SK-N-SH treated with all-trans-retinoic acid at 6 μM for 48 hours (cell line): ENCODE data around the gene PIGU.

ENCODE experiments used
- ATAC-seq: fragments of 200-7000 bp; cut with Tn5 transposase; 3 replicates; pipeline ENCODE4 v1.9.1; 2020; ENCODE audit warnings: mild to moderate bottlenecking, moderate library complexity
- ARNTL ChIP-seq: fragments of 450-650 bp; formaldehyde crosslinking; IDR thresholded peaks from 2 replicates; pipeline ENCODE4 v1.5.0; 2020; ENCODE audit warnings: low read depth, mild to moderate bottlenecking, moderate library complexity, borderline replicate concordance
- BACH2 ChIP-seq: fragments of 250-450 bp; sonication (Bioruptor Pico); IDR thresholded peaks from 2 replicates; pipeline ENCODE4 v1.9.0; 2021; ENCODE audit warnings: mild to moderate bottlenecking, borderline replicate concordance
- CSDC2 ChIP-seq: fragments of 250-450 bp; sonication (Bioruptor Pico); IDR thresholded peaks from 2 replicates; pipeline ENCODE4 v1.5.0; 2020; ENCODE audit warnings: mild to moderate bottlenecking, moderate library complexity
- ESRRG ChIP-seq: fragments of 250-450 bp; sonication (Bioruptor Pico); IDR thresholded peaks from 2 replicates; pipeline ENCODE4 v1.6.1; 2021; ENCODE audit warnings: mild to moderate bottlenecking
- GLIS3 ChIP-seq: fragments of 250-450 bp; sonication (Bioruptor Pico); IDR thresholded peaks from 2 replicates; pipeline ENCODE4 v1.5.0; 2020; ENCODE audit warnings: mild to moderate bottlenecking, moderate library complexity
- ISL1 ChIP-seq: fragments of 250-450 bp; sonication (Bioruptor Pico); IDR thresholded peaks from 2 replicates; pipeline ENCODE4 v2.1.2; 2022; ENCODE audit warnings: mild to moderate bottlenecking, moderate library complexity
- OSR1 ChIP-seq: fragments of 250-450 bp; sonication (Bioruptor Pico); IDR thresholded peaks from 2 replicates; pipeline ENCODE4 v1.8.0; 2022; ENCODE audit warnings: moderate library complexity, mild to moderate bottlenecking, inconsistent platforms
- PPARA ChIP-seq: fragments of 250-450 bp; sonication (Bioruptor Pico); IDR thresholded peaks from 2 replicates; pipeline ENCODE4 v1.5.0; 2020; ENCODE audit warnings: mild to moderate bottlenecking, borderline replicate concordance
- RARB ChIP-seq: fragments of 250-450 bp; sonication (Bioruptor Pico); IDR thresholded peaks from 2 replicates; pipeline ENCODE4 v1.8.0; 2021; ENCODE audit warnings: mild to moderate bottlenecking, moderate library complexity
- SNAI2 ChIP-seq: fragments of 250-450 bp; sonication (Bioruptor Pico); IDR thresholded peaks from 2 replicates; pipeline ENCODE4 v1.5.0; 2020; ENCODE audit warnings: mild to moderate bottlenecking, moderate library complexity
- TCF4 ChIP-seq: fragments of 250-450 bp; sonication (Bioruptor Pico); IDR thresholded peaks from 2 replicates; pipeline ENCODE4 v1.8.0; 2021; ENCODE audit warnings: mild to moderate bottlenecking, moderate library complexity, borderline replicate concordance
- TOX ChIP-seq: fragments of 250-450 bp; sonication (Bioruptor Pico); IDR thresholded peaks from 2 replicates; pipeline ENCODE4 v1.8.0; 2021; ENCODE audit warnings: mild to moderate bottlenecking, moderate library complexity, borderline replicate concordance
- ZC3H10 ChIP-seq: fragments of 250-450 bp; sonication (Bioruptor Pico); IDR thresholded peaks from 2 replicates; pipeline ENCODE4 v1.5.1; 2021; ENCODE audit warnings: mild to moderate bottlenecking, moderate library complexity
- ZFP3 ChIP-seq: fragments of 250-450 bp; sonication (Bioruptor Pico); IDR thresholded peaks from 2 replicates; pipeline ENCODE4 v1.5.0; 2020; ENCODE audit warnings: mild to moderate bottlenecking, moderate library complexity
- ZFP30 ChIP-seq: fragments of 450-650 bp; formaldehyde crosslinking; IDR thresholded peaks from 2 replicates; pipeline ENCODE4 v1.5.0; 2022; ENCODE audit warnings: mild to moderate bottlenecking, moderate library complexity
- ZNF565 ChIP-seq: fragments of 450-650 bp; formaldehyde crosslinking; conservative IDR thresholded peaks from 2 replicates; pipeline ENCODE4 v1.5.0; 2020; ENCODE audit warnings: low read depth, mild to moderate bottlenecking, moderate library complexity
- ZNF70 ChIP-seq: fragments of 450-650 bp; formaldehyde crosslinking; IDR thresholded peaks from 2 replicates; pipeline ENCODE4 v1.5.0; 2020; ENCODE audit warnings: mild to moderate bottlenecking, moderate library complexity
- ZNF8 ChIP-seq: fragments of 450-650 bp; formaldehyde crosslinking; IDR thresholded peaks from 2 replicates; pipeline ENCODE4 v1.5.0; 2020; ENCODE audit warnings: mild to moderate bottlenecking, moderate library complexity
- TF ChIP-seq, protein P1 (sequence below): fragments of 250-450 bp; sonication (Bioruptor Pico); IDR thresholded peaks from 2 replicates; pipeline ENCODE4 v1.5.0; 2020; ENCODE audit warnings: mild to moderate bottlenecking, moderate library complexity
- TF ChIP-seq, protein P2 (sequence below): fragments of 250-450 bp; sonication (Bioruptor Pico); IDR thresholded peaks from 2 replicates; pipeline ENCODE4 v1.8.0; 2020; ENCODE audit warnings: mild to moderate bottlenecking, moderate library complexity, borderline replicate concordance
- TF ChIP-seq, protein P3 (sequence below): fragments of 250-450 bp; sonication (Bioruptor Pico); IDR thresholded peaks from 2 replicates; pipeline ENCODE4 v1.5.1; 2021; ENCODE audit warnings: mild to moderate bottlenecking, moderate library complexity
- TF ChIP-seq, protein P4 (sequence below): fragments of 250-450 bp; sonication (Bioruptor Pico); IDR thresholded peaks from 2 replicates; pipeline ENCODE4 v1.8.0; 2021; ENCODE audit warnings: low read depth, mild to moderate bottlenecking, moderate library complexity, borderline replicate concordance

The PIGU gene

DNA sequence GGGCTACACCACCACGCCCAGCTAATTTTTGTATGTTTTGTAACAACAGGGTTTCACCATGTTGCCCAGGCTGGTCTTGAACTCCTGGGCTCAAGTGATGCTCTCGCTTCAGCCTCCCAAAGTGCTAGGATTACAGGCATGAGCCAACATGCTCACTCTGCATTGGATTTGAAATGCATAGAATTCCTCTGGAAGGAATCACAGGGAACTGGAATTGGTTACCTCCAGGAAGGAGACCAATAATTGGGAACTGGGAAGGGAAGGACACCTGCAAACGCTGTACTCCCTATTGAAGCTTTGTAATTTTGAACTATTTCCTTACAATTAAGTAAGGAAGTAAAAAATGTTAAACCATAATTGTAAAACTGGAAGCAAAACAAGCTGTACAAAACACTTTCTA, 14.9 kb upstream of the PIGU start:
- TF ChIP-seq TOX (CRISPR knock-in tag), result no peak
- TF ChIP-seq, protein P1, sequence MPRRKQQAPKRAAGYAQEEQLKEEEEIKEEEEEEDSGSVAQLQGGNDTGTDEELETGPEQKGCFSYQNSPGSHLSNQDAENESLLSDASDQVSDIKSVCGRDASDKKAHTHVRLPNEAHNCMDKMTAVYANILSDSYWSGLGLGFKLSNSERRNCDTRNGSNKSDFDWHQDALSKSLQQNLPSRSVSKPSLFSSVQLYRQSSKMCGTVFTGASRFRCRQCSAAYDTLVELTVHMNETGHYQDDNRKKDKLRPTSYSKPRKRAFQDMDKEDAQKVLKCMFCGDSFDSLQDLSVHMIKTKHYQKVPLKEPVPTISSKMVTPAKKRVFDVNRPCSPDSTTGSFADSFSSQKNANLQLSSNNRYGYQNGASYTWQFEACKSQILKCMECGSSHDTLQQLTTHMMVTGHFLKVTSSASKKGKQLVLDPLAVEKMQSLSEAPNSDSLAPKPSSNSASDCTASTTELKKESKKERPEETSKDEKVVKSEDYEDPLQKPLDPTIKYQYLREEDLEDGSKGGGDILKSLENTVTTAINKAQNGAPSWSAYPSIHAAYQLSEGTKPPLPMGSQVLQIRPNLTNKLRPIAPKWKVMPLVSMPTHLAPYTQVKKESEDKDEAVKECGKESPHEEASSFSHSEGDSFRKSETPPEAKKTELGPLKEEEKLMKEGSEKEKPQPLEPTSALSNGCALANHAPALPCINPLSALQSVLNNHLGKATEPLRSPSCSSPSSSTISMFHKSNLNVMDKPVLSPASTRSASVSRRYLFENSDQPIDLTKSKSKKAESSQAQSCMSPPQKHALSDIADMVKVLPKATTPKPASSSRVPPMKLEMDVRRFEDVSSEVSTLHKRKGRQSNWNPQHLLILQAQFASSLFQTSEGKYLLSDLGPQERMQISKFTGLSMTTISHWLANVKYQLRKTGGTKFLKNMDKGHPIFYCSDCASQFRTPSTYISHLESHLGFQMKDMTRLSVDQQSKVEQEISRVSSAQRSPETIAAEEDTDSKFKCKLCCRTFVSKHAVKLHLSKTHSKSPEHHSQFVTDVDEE (CRISPR knock-in tag), result no peak
- TF ChIP-seq PPARA (CRISPR knock-in tag), result no peak
- TF ChIP-seq, protein P2, sequence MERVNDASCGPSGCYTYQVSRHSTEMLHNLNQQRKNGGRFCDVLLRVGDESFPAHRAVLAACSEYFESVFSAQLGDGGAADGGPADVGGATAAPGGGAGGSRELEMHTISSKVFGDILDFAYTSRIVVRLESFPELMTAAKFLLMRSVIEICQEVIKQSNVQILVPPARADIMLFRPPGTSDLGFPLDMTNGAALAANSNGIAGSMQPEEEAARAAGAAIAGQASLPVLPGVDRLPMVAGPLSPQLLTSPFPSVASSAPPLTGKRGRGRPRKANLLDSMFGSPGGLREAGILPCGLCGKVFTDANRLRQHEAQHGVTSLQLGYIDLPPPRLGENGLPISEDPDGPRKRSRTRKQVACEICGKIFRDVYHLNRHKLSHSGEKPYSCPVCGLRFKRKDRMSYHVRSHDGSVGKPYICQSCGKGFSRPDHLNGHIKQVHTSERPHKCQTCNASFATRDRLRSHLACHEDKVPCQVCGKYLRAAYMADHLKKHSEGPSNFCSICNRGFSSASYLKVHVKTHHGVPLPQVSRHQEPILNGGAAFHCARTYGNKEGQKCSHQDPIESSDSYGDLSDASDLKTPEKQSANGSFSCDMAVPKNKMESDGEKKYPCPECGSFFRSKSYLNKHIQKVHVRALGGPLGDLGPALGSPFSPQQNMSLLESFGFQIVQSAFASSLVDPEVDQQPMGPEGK (CRISPR knock-in tag), result no peak
- no peak for TF ChIP-seq ARNTL (CRISPR knock-in tag)
- TF ChIP-seq ISL1 (CRISPR knock-in tag), result no peak
- TF ChIP-seq BACH2 (CRISPR knock-in tag), result no peak
- TF ChIP-seq OSR1, result no peak
- no peak for TF ChIP-seq RARB (CRISPR knock-in tag)
- TF ChIP-seq SNAI2, result no peak
- no peak for TF ChIP-seq ZNF8
- TF ChIP-seq ZNF70 (CRISPR knock-in tag), result no peak
- TF ChIP-seq CSDC2, result no peak
- TF ChIP-seq ZFP30 (CRISPR knock-in tag), result no peak
- TF ChIP-seq ESRRG (CRISPR knock-in tag), result no peak

DNA sequence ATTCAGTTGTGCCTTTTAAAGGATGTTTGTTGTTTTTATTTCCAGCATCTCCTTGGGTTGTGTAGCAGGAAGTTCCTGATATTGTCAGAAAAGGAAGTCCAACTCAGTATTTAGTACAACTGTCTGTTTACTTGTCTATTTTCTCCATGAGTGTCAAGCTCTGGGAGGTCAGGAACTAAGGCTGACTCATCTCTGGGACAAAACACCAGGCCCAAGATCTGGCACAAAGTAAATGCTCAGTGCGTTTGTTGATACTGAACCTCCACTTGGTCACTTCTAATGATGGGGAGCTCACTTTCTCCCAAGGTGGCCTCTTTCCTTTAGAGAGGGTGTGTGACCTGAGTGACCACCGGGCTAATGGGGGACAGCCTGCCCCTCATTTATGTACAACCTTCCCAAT, 12.6 kb upstream of the PIGU start:
- TF ChIP-seq RARB (CRISPR knock-in tag) (no peak), SNAI2 (no peak), TCF4 (no peak), CSDC2 (no peak), GLIS3 (CRISPR knock-in tag) (no peak), ZNF565 (CRISPR knock-in tag) (no peak), ZFP30 (CRISPR knock-in tag) (no peak), ZNF70 (CRISPR knock-in tag) (no peak), OSR1 (no peak), PPARA (CRISPR knock-in tag) (no peak), ZC3H10 (CRISPR knock-in tag) (no peak), ESRRG (CRISPR knock-in tag) (no peak), ZFP3 (CRISPR knock-in tag) (no peak)
- TF ChIP-seq, protein P3, sequence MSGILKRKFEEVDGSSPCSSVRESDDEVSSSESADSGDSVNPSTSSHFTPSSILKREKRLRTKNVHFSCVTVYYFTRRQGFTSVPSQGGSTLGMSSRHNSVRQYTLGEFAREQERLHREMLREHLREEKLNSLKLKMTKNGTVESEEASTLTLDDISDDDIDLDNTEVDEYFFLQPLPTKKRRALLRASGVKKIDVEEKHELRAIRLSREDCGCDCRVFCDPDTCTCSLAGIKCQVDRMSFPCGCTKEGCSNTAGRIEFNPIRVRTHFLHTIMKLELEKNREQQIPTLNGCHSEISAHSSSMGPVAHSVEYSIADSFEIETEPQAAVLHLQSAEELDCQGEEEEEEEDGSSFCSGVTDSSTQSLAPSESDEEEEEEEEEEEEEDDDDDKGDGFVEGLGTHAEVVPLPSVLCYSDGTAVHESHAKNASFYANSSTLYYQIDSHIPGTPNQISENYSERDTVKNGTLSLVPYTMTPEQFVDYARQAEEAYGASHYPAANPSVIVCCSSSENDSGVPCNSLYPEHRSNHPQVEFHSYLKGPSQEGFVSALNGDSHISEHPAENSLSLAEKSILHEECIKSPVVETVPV (CRISPR knock-in tag), result no peak
- TF ChIP-seq, protein P2 (CRISPR knock-in tag), result no peak
- TF ChIP-seq, protein P4, sequence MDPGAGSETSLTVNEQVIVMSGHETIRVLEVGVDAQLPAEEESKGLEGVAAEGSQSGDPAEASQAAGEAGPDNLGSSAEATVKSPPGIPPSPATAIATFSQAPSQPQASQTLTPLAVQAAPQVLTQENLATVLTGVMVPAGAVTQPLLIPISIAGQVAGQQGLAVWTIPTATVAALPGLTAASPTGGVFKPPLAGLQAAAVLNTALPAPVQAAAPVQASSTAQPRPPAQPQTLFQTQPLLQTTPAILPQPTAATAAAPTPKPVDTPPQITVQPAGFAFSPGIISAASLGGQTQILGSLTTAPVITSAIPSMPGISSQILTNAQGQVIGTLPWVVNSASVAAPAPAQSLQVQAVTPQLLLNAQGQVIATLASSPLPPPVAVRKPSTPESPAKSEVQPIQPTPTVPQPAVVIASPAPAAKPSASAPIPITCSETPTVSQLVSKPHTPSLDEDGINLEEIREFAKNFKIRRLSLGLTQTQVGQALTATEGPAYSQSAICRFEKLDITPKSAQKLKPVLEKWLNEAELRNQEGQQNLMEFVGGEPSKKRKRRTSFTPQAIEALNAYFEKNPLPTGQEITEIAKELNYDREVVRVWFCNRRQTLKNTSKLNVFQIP (CRISPR knock-in tag), result no peak
- TF ChIP-seq, protein P1 (CRISPR knock-in tag), result no peak
- TF ChIP-seq, all 23 proteins: peak for 0
- ATAC-seq, result no peak

More for the DNA sequence above, 14.9 kb upstream of the PIGU start:
- no peak for ATAC-seq
